HepG2 (cell line): ENCODE measurements around the gene FBXO9. TPM values are rescaled to one million over a fixed set of nuclear protein-coding genes. Genes with fewer than 3 reads are reported as not detected.
A peak's percentile ranks its signal among the peaks of the same experiment; 100 is the strongest.

Experiments
- ATAC-seq: fragments of 200-7000 bp; cut with Tn5 transposase; 3 replicates; pipeline ENCODE4 v1.9.1; 2020; ENCODE audit warnings: mild to moderate bottlenecking, moderate library complexity
- BruUV-seq: library from RNA; stranded (reverse); fragments of 400-500 nt; replicated peaks from 2 replicates; lab custom pipeline; 2021; lab: Mats Ljungman, UMichigan
- CTCF ChIA-PET: fragments of 300-600 bp; formaldehyde crosslinking; extraction: SDS; loops from one replicate; lab custom pipeline; 2021; ENCODE audit warnings: low total read pairs, inconsistent platforms, low intra/inter-chr PET ratio; lab: Yijun Ruan, JAX
- POLR2A ChIA-PET: fragments of 350-600 bp; sonication (Branson Sonifier 250); formaldehyde crosslinking; loops from one replicate; lab custom pipeline; 2020; ENCODE audit warnings: antibody characterized with exemption, inconsistent platforms; lab: Yijun Ruan, JAX
- DNase-seq: peaks from one replicate; pipeline ENCODE4 v3.0.0-alpha.2; 2015; ENCODE audit warnings: low spot score
- FAIRE-seq: peaks from 3 replicates; lab custom pipeline; 2011; peaks lifted over from hg19 to GRCh38; lab: Jason Lieb, UNC
- H2AFZ ChIP-seq: one replicate; pipeline ENCODE4 v1.6.1; 2011; ENCODE audit warnings: low read length, inconsistent platforms
- H3K27ac ChIP-seq: fragments of 300-600 bp; 3 replicates; pipeline ENCODE4 v1.8.0; 2011; ENCODE audit warnings: mixed run types, mild to moderate bottlenecking, mixed read lengths, low read length, inconsistent platforms; ENCODE audit not compliant: insufficient read depth; ENCODE audit errors: extremely low read length
- H3K27me3 ChIP-seq, 2 experiments: fragments of 200-600 bp in 1 of 2; 2 replicates in 1 of 2; 3 replicates in 1 of 2; pipeline versions ENCODE4 v1.6.0 to v1.8.0; 2011; ENCODE audit warnings: low read length in 2 of 2, mild to moderate bottlenecking in 2 of 2, moderate library complexity in 2 of 2, inconsistent platforms in 1 of 2; ENCODE audit not compliant: insufficient read depth in 2 of 2, control insufficient read depth in 1 of 2
- H3K36me3 ChIP-seq, 2 experiments: fragments of 200-600 bp in 1 of 2; replicated peaks in 1 of 2; 2 replicates in 1 of 2; 3 replicates in 1 of 2; pipeline versions ENCODE4 v1.5.1 to v1.8.0; 2011; ENCODE audit warnings: low read length in 2 of 2, inconsistent platforms in 1 of 2; ENCODE audit not compliant: insufficient read depth in 2 of 2, control insufficient read depth in 1 of 2
- H3K4me1 ChIP-seq: 2 replicates; pipeline ENCODE4 v1.5.1; 2012; ENCODE audit warnings: low read length, inconsistent platforms; ENCODE audit not compliant: insufficient read depth
- H3K4me2 ChIP-seq: 2 replicates; pipeline ENCODE4 v1.6.0; 2011; ENCODE audit warnings: low read depth, low read length, inconsistent platforms
- H3K4me3 ChIP-seq, 3 experiments: fragments of 200-600 bp in 1 of 3; sonication (generic), shearing (Covaris generic) in 1 of 3; replicated peaks in 1 of 3; 2 replicates each; pipeline ENCODE4 v1.5.1; 2011 to 2016; ENCODE audit warnings: low read length in 3 of 3, inconsistent platforms in 2 of 3, low read depth in 2 of 3, mild to moderate bottlenecking in 2 of 3, control low read depth in 1 of 3, mixed read lengths in 1 of 3; ENCODE audit not compliant: insufficient read depth in 1 of 3
- H3K79me2 ChIP-seq: one replicate; pipeline ENCODE4 v1.6.1; 2011; ENCODE audit warnings: low read length, inconsistent platforms; ENCODE audit not compliant: insufficient read depth
- H3K9ac ChIP-seq: 2 replicates; pipeline ENCODE4 v1.6.0; 2011; ENCODE audit warnings: mild to moderate bottlenecking, low read depth, low read length, inconsistent platforms; ENCODE audit not compliant: insufficient read depth
- H3K9me3 ChIP-seq: 2 replicates; pipeline ENCODE4 v1.5.1; 2012; ENCODE audit warnings: mild to moderate bottlenecking, low read length
- H4K20me1 ChIP-seq: 2 replicates; pipeline ENCODE4 v1.6.0; 2011; ENCODE audit warnings: inconsistent platforms, mild to moderate bottlenecking, low read length, moderate library complexity; ENCODE audit not compliant: insufficient read depth
- ARID2 ChIP-seq: sonication (generic); formaldehyde crosslinking; IDR thresholded peaks from 2 replicates; pipeline ENCODE4 v1.8.1; 2022; ENCODE audit warnings: mild to moderate bottlenecking, missing genetic modification reagents, borderline replicate concordance
- ARID5B ChIP-seq: IDR thresholded peaks from 2 replicates; pipeline ENCODE4 v1.4.0; 2020; ENCODE audit warnings: mild to moderate bottlenecking, missing genetic modification reagents
- CERS6 ChIP-seq: sonication (generic); formaldehyde crosslinking; IDR thresholded peaks from 2 replicates; pipeline ENCODE4 v1.5.0; 2020; ENCODE audit warnings: missing genetic modification reagents
- DPF2 ChIP-seq: sonication (generic); formaldehyde crosslinking; IDR thresholded peaks from 2 replicates; pipeline ENCODE4 v1.4.0; 2020; ENCODE audit warnings: mild to moderate bottlenecking, low read depth, missing genetic modification reagents, borderline replicate concordance
- E2F5 ChIP-seq: sonication (generic); formaldehyde crosslinking; conservative IDR thresholded peaks from 2 replicates; pipeline ENCODE4 v1.4.0; 2020; ENCODE audit warnings: missing genetic modification reagents
- FOXO1 ChIP-seq: sonication (generic); formaldehyde crosslinking; IDR thresholded peaks from 2 replicates; pipeline ENCODE4 v1.4.0; 2020; ENCODE audit warnings: missing genetic modification reagents
- MAFF ChIP-seq: IDR thresholded peaks from 2 replicates; pipeline ENCODE4 v1.6.1; 2011; ENCODE audit warnings: low read depth, low read length, improper control_type of control experiment
- MAFK ChIP-seq, 2 experiments: IDR thresholded peaks in 1 of 2; conservative IDR thresholded peaks in 1 of 2; 2 replicates each; pipeline ENCODE4 v1.6.1; 2011; ENCODE audit warnings: improper control_type of control experiment in 2 of 2, low read length in 2 of 2
- NCOA2 ChIP-seq: sonication (generic); formaldehyde crosslinking; IDR thresholded peaks from 2 replicates; pipeline ENCODE4 v1.8.0; 2022; ENCODE audit warnings: inconsistent platforms
- ZNF253 ChIP-seq: sonication (generic); formaldehyde crosslinking; IDR thresholded peaks from 2 replicates; pipeline ENCODE4 v1.8.0; 2022; ENCODE audit warnings: mild to moderate bottlenecking, missing genetic modification reagents, borderline replicate concordance
- ZNF335 ChIP-seq: sonication (generic); formaldehyde crosslinking; IDR thresholded peaks from 2 replicates; pipeline ENCODE4 v1.4.0; 2020; ENCODE audit warnings: missing genetic modification reagents
- ZNF362 ChIP-seq: sonication (generic); formaldehyde crosslinking; IDR thresholded peaks from 2 replicates; pipeline ENCODE4 v1.4.0; 2020; ENCODE audit warnings: missing genetic modification reagents, mild to moderate bottlenecking, borderline replicate concordance
- ZNF549 ChIP-seq: sonication (generic); formaldehyde crosslinking; IDR thresholded peaks from 2 replicates; pipeline ENCODE4 v1.5.0; 2020; ENCODE audit warnings: missing genetic modification reagents
- ZNF761 ChIP-seq: sonication (generic); formaldehyde crosslinking; conservative IDR thresholded peaks from 2 replicates; pipeline ENCODE4 v1.4.0; 2020; ENCODE audit warnings: mild to moderate bottlenecking, missing genetic modification reagents
- WGBS: methylation state at CpG from one replicate; pipeline ENCODE4 v1.1.6; 2017; ENCODE audit warnings: low lambda C conversion rate; 5-methylcytosine and 5-hydroxymethylcytosine counted together
- in situ Hi-C: cut with HindIII; loops from 2 replicates; pipeline ENCODE4 v1.10.0; 2017; ENCODE audit warnings: low pct_unique_long_range_greater_than_20kb; ENCODE audit not compliant: extremely low pct_ligation_motif_present
- intact Hi-C: fragments of 100-400 bp; cut with micrococcal nuclease; formaldehyde crosslinking; loops from one replicate; pipeline ENCODE4 v1.10.0; 2022; ENCODE audit not compliant: unreplicated experiment
- polyA plus RNA-seq, 8 experiments: library from polyadenylated mRNA; depleted of rRNA in 3 of 8; stranded (reverse) in 7 of 8; unstranded in 1 of 8; fragments of >200 nt; fragmentation: Illumina TruSeq in 4 of 8; extraction: Trizol in 4 of 8; gene quantifications; 2 replicates each; pipeline versions ENCODE4 v1.2.1 to v1.2.3, GENCODE V29; 2011 to 2016; ENCODE audit warnings: low read depth in 4 of 8, missing spikeins in 1 of 8, mixed read lengths in 1 of 8; ENCODE audit not compliant: insufficient read depth in 1 of 8
- total RNA-seq, 5 experiments: library from RNA; depleted of rRNA; stranded (reverse); fragments of >200 nt; fragmentation: Illumina TruSeq; extraction: Trizol; gene quantifications; 2 replicates each; pipeline ENCODE4 v1.2.3, GENCODE V29; 2016; ENCODE audit warnings: low read depth in 1 of 5

The FBXO9 gene
- total and polyA plus RNA-seq, 2 of the 13 experiments (the other 11 are each of a cell fraction or from before 2014, with no cell fraction given) = 64.3 to 98.4 TPM

GRCh38 chr6:53054532-53054931 is 10.7 kb upstream of the FBXO9 start (continued):
- peak; percentile 28; the same call in 1 of the 2 replicates for TF ChIP-seq FOXO1 (CRISPR knock-in tag)
- TF ChIP-seq ZNF761 = no peak

GRCh38 chr6:53055873-53056272 is 9.3 kb upstream of the FBXO9 start:
- no peak for ATAC-seq
- ChIA-PET POLR2A (interaction anchor here (1.1 to 1.9 kb wide), 2 partner anchors 10 to 12 kb away, joined by 4 to 12 read pairs; partner anchors contain the start of gene FBXO9), CTCF (no interaction called here)
- Histone ChIP-seq H3K36me3 (peaks cover 0 to 4% of the 10 kb centered on the region in 2 experiments; a peak in 1 of 5 replicates), H3K9me3 (no peaks in the 10 kb centered on the region; the same call in 1 of the 2 replicates), H3K4me3 (no peak overlapping the region), H3K4me1 (peaks cover 73% of the 10 kb centered on the region), H4K20me1 (no peaks in the 10 kb centered on the region), H3K27me3 (no peaks in the 10 kb centered on the region), H3K27ac (no peak overlapping the region), H3K4me2 (0 out of 2 replicates have a peak overlapping the region, but pooled peaks have one; percentile 19), H3K9ac (no peak overlapping the region), H3K79me2 (peaks cover 58% of the 10 kb centered on the region), H2AFZ (no peak overlapping the region)
- WGBS = 60% methylated on average over 5 of the region's 5 CpGs
- DNase-seq = peak; percentile 28
- BruUV-seq = no TSS peak
- intact Hi-C loops (no loop called here), in situ Hi-C loops (no loop called here)
- no peak for FAIRE-seq
- TF ChIP-seq ZNF253 (CRISPR knock-in tag) (no peak), MAFF (peak; percentile 41; the same call in 1 of the 2 replicates), ZNF549 (CRISPR knock-in tag) (no peak), NCOA2 (CRISPR knock-in tag) (no peak), ZNF335 (CRISPR knock-in tag) (no peak), ARID2 (CRISPR knock-in tag) (no peak), MAFK (conservative IDR thresholded peaks at IDR 0.05 in 1 of 2, IDR thresholded peaks at IDR 0.05 in 1 of 2; ENCODE audit: low read length in 2 of 2) (peak; percentile 60 to 68), ARID5B (0 out of 2 replicates have a peak, but pooled peaks have one; percentile 28), CERS6 (CRISPR knock-in tag) (no peak), ZNF362 (CRISPR knock-in tag) (no peak), DPF2 (CRISPR knock-in tag) (no peak), E2F5 (no peak)
